Muscle of arm (tissue), 12 donors: ENCODE results near the gene ARMC12. TPM values are rescaled to one million over a fixed set of nuclear protein-coding genes. Genes with fewer than 3 reads are reported as not detected.
"Not testable (repeated sequence)": the region's sequence is repeated elsewhere in the genome, so short reads cannot be mapped to it uniquely, and the experiment has no call there.

ENCODE experiments used
- DNase-seq: peaks from one replicate; pipeline ENCODE4 v3.0.0-alpha.2; 2013
- polyA plus RNA-seq, 12 donors: library from polyadenylated mRNA; unstranded; fragments of 120-200 nt; gene quantifications; one replicate each; pipeline ENCODE4 v1.2.1, GENCODE V29; 2013; ENCODE audit not compliant: insufficient read length in 12 of 12

ARMC12 gene
- polyA plus RNA-seq, 12 donors: 0.36 to 2.6 (median 0.89) TPM; not detected in 2

GRCh38 chr6:35731736-35732532, 4.9 kb upstream of the ARMC12 start:
- DNase-seq: peak; percentile 92

GRCh38 chr6:35733633-35734032, 3.2 kb upstream of the ARMC12 start:
- no peak for DNase-seq

- DNase-seq: not testable (repeated sequence)
These were observed 2.5 kb upstream of the ARMC12 start for GRCh38 chr6:35734319-35734718.

GRCh38 chr6:35735452-35735851, 1.4 kb upstream of the ARMC12 start:
- no peak for DNase-seq

- DNase-seq: peak; percentile 70
These were observed 458 bp upstream of the ARMC12 start for GRCh38 chr6:35736253-35736894.

GRCh38 chr6:35737413-35738211, 780 bp downstream of the ARMC12 start:
- peak; percentile 74 for DNase-seq

- DNase-seq: no peak
These were observed 3.1 kb downstream of the ARMC12 start for GRCh38 chr6:35739645-35740524.

GRCh38 chr6:35742842-35743241, 6.0 kb downstream of the ARMC12 start:
- DNase-seq: no peak

- DNase-seq: no peak
These were observed 8.7 kb downstream of the ARMC12 start for GRCh38 chr6:35745509-35745908.

GRCh38 chr6:35746516-35746915, 9.7 kb downstream of the ARMC12 start:
- no peak for DNase-seq

- DNase-seq: no peak
These were observed 11.0 kb downstream of the ARMC12 start for GRCh38 chr6:35747877-35748276.

GRCh38 chr6:35750557-35750956, 13.7 kb downstream of the ARMC12 start:
- DNase-seq: no peak

- DNase-seq: no peak
These were observed 14.8 kb downstream of the ARMC12 start for GRCh38 chr6:35751594-35751993.

GRCh38 chr6:35752330-35752729, 15.5 kb downstream of the ARMC12 start:
- DNase-seq: no peak

- no peak for DNase-seq
These were observed 17.8 kb downstream of the ARMC12 start for GRCh38 chr6:35754452-35755277.

GRCh38 chr6:35755278-35755924, 18.6 kb downstream of the ARMC12 start:
- DNase-seq: no peak

- no peak for DNase-seq
These were observed 20.8 kb downstream of the ARMC12 start for GRCh38 chr6:35757456-35758123.

- no peak for DNase-seq
These were observed 22.6 kb downstream of the ARMC12 start for GRCh38 chr6:35759426-35759825.

- no peak for DNase-seq
These were observed 28.9 kb downstream of the ARMC12 start for GRCh38 chr6:35765739-35766138.
